SH-SY5Y (cell line): Measurements from ENCODE around the gene PLEKHS1.

Experiments used
- GATA2 ChIP-seq: IDR thresholded peaks from 2 replicates; pipeline ENCODE4 v1.6.1; 2011; ENCODE audit warnings: mild to moderate bottlenecking, low read depth, low read length
- GATA3 ChIP-seq: IDR thresholded peaks from 2 replicates; pipeline ENCODE4 v1.6.1; 2011; ENCODE audit warnings: low read depth, mild to moderate bottlenecking, low read length, moderate library complexity

Gene PLEKHS1

GRCh38 chr10:113732160-113732881 lies 19.2 kb upstream of the PLEKHS1 start:
- no peak for TF ChIP-seq GATA3
- no peak for TF ChIP-seq GATA2

DNA sequence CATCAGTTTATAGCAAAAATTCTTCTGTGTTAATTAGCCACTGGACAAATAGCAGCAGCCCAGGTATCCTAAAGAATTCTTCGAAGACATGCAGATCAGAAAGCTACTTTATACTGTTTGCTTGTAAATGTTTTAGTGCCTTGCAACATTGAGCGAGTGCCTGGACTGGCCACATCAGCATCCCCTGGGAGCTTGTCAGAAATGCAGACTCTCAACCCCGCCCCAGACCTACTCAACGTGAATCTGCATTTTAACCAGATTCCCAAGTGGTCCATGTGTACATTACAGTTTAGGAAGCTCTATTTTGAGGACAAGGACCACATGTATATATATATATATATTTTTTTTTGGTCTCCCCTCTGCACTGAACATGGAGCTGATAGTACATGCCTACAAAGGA lies 18.5 kb upstream of the PLEKHS1 start:
- TF ChIP-seq GATA3 = no peak
- no peak for TF ChIP-seq GATA2

DNA sequence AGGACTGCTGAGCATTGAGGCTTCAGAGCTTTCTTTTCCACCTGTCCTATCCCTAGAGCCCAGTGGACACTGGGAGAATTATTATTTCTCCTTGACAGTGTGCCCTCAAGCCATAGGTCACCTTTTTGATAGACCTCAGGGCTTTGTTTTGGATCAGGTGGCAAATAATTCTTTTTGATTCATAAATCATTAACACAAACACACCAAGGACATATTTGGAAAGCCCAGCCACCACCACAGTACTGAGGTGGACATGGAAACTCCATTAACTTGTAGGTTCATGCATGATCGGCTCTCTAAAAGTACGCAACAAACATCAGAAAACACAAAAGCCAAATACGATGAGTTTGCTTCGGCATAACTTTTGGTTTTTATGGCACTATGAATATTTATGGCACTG lies 17.8 kb upstream of the PLEKHS1 start:
- no peak for TF ChIP-seq GATA2
- no peak for TF ChIP-seq GATA3

DNA sequence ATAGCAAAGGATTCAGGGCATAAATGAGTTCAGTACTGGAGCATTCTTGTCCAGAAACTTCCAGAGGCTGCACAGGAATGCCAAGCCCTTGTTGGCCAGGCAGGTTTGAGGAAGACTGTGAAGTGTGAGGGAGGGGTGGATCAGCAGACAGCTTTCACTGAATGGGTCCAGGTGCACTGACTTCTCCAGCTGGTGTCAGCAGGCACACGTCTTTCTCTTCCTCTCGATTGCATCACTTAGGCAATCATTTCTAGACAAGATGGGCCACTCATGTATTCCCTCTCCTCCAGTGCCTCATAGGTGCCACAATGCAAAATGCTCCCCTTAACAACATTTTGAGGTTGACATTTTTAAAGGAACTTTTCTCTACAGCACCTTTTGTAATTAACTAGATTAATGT lies 15.6 kb upstream of the PLEKHS1 start:
- TF ChIP-seq GATA3 (no peak), GATA2 (no peak)

- TF ChIP-seq GATA2 (no peak), GATA3 (no peak)
Measured at GRCh38 chr10:113736576-113736975, 14.9 kb upstream of the PLEKHS1 start.

- no peak for TF ChIP-seq GATA3
- TF ChIP-seq GATA2 = no peak
Measured at GRCh38 chr10:113739031-113739430, 12.5 kb upstream of the PLEKHS1 start.

DNA sequence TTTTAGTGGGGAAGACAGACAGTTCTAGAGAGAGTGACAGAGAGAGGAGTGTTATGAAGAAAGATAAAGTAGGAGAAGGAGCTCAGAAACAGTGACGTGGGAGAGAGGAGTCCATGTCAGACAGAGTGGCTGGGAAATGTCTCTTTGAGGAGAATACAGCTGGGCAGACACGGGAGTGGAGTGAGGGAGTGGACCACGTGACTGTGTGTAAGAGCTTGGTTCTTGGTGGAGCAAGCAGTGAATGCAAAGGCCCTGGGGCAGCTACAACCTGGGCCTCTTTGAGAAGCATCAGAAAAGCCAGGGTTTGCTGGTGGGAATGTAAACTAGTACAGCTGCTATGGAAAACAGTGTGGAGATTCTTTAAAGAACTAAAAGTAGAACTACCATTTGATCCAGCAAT lies 11.9 kb upstream of the PLEKHS1 start:
- no peak for TF ChIP-seq GATA3
- TF ChIP-seq GATA2 = no peak

DNA sequence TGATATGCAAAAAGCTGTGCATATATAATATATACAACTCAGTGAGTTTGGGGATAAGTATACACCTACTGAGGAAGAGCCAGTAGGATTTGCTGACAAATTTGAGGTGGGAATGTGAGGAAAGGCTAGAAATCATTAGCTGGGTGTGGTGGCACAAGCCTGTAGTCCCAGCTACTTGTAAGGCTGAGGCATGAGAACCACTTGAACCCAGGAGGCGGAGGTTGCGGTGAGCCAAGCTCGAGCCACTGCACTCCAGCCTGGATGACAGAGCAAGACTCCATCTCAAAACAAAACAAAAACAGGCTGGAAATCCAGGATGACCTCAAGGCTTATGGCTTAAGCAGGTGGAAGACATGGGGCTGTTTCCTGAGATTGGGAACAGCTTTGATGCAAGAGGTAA lies 10.6 kb upstream of the PLEKHS1 start:
- TF ChIP-seq GATA3 (no peak), GATA2 (no peak)

DNA sequence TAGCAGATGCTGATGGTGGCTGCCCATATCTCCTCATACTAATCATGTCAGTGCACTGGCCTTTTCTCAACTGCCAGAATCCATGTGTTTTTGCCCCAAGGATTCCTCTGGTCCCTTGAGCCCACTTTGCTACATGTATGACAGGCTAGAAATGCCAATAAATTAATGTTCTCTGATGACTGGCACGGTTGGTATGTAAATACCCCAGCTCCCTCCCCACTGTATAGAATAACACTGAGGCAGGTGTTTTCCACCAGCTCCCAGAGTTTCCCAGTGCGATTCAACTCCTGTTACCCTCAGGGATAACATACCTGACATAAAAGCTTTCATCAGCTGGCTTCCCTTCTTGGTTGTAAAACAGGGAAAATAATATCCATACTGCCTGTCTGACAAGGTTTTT lies 9.0 kb upstream of the PLEKHS1 start:
- no peak for TF ChIP-seq GATA3
- TF ChIP-seq GATA2 = no peak

DNA sequence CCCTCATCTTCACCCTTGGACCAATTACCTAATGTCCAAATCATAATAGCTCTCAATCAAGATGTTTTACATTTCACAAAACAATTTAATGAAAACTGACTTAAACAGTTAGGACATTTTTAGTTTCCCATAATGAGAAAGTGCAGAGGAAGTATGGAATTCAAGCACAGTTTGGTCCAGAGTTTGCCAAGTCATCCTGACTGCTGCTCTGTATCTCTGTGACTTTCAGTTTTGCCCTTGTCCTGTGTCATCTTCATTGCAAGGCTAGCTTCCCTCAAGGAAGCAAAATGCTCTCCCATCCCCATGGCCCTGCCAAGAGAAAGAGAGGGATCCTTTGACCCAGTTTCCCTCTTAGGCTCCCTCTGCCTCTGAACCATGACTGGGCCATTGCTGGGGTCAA lies 7.9 kb upstream of the PLEKHS1 start:
- TF ChIP-seq GATA3 (no peak), GATA2 (no peak)

GRCh38 chr10:113745374-113745773 lies 6.1 kb upstream of the PLEKHS1 start:
- TF ChIP-seq GATA2 = no peak
- no peak for TF ChIP-seq GATA3

GRCh38 chr10:113746217-113746957 lies 5.1 kb upstream of the PLEKHS1 start:
- no peak for TF ChIP-seq GATA3
- no peak for TF ChIP-seq GATA2

DNA sequence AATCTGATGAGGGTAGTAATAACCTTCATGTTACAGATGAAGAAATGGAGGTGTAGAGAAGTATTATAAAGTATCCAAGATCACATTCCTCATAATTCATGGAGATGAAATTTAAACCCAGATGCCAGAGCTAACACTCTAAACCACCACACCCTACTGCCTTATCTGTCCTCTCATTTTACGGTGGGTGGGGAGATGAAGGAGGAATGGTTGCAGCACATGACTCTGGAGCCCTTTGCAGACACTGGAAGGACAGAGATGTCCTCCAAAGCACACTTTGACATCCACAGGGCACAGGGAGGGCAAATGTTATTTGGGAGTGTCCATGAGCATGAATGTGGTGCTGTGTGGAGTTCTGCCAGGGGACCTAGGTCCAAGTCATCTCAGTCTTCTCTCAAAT lies 1.1 kb downstream of the PLEKHS1 start:
- TF ChIP-seq GATA3 (no peak), GATA2 (no peak)

DNA sequence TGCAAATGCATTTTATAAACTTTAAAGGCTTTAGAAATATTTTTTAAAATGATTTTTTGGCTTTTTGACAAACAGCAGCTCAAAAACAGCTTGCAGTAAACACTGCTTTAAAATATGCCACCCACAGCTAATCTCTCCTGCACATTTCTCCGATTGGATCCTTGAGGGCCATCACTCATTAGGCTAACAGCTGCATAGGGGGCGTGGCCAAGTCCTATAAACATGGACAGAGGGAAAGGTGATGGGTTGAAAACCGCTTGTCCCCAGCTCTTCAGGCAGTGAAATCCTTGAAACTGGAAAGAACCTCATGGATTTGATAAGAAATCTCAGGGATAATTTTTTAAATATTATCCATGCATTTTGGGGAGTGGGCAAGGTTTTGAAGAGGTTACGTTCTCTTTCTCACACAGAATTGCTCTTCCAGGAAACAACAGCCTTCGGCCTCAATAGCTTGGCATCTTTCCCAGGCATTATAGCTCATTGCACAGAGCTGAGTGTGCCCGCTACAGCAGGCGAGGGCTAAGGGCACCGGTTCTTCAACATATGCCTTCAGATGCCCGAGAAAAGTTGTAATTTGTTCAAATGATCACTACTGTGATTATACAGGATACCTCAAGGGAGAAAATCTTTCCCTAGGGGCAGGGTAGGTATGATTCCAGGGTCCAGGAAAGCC lies 1.7 kb downstream of the PLEKHS1 start:
- TF ChIP-seq GATA3 = no peak
- no peak for TF ChIP-seq GATA2

DNA sequence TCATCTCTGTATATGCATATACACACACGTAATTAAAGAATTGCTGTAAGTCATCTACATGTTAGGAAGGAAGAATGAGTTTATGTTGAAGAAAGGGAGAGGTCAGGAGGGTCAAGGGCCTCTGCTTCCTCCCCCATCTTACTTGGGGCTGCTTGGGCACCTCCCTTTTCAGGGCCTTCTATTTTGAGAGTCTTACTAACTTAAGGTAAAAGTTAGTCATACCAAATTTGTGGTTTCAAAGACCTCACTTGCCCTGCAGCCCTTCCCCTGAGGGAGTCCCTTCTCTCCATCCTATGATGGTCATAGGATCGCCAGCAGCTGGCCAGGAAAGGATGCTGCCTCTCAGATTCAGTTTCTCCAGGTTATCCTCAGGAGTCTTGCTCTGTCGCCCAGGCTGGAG lies 2.6 kb downstream of the PLEKHS1 start:
- TF ChIP-seq GATA3 = no peak

DNA sequence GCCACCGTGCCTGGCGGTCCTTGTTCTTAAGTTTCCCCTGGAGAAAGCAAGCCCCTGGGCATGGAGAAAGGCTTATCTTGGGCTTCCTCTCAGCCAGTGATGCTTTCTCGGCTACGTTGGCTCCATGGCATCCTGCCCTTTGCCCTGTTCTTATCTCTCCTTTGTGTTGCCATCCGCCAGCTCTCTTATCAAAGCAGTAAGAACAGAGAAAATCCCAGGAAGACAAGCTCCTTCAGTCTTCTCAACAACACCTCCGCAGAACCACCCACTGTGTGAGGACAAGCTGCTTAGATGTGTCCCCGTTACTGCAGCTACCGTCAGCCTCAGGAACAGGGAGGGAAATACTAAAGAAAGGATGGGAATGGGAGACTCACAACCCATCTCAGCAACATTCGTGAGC lies 3.3 kb downstream of the PLEKHS1 start:
- TF ChIP-seq GATA3 (no peak), GATA2 (no peak)
